A549 (cell line): ENCODE results near the gene EFEMP2. TPM values are rescaled to one million over a fixed set of nuclear protein-coding genes. Genes with fewer than 3 reads are reported as not detected.

Source experiments
- ATAC-seq, 2 experiments: fragments of 200-7000 bp in 1 of 2; fragments of >200 bp in 1 of 2; cut with Nextera tagmentation in 1 of 2; cut with Tn5 transposase in 1 of 2; 3 replicates each; pipeline versions ENCODE4 v1.8.0 to v1.9.1; 2018 to 2020; ENCODE audit warnings: mild to moderate bottlenecking in 1 of 2, moderate library complexity in 1 of 2
- CTCF ChIA-PET: fragments of 300-600 bp; sonication (Branson Sonifier 250); formaldehyde crosslinking; extraction: SDS; loops from one replicate; lab custom pipeline; 2021; ENCODE audit warnings: antibody characterized with exemption, inconsistent platforms; lab: Yijun Ruan, JAX
- POLR2A ChIA-PET: fragments of 350-600 bp; formaldehyde crosslinking; extraction: SDS; loops from one replicate; lab custom pipeline; 2021; ENCODE audit warnings: antibody characterized with exemption, inconsistent platforms; lab: Yijun Ruan, JAX
- DNase-seq, 2 experiments: peaks; one replicate each; pipeline versions ENCODE4 v3.0.0 to v3.0.0-alpha.2; 2011 to 2016; ENCODE audit warnings: low read depth in 1 of 2, low spot score in 1 of 2
- FAIRE-seq: peaks from 2 replicates; lab custom pipeline; 2011; peaks lifted over from hg19 to GRCh38; lab: Jason Lieb, UNC
- H3K27ac ChIP-seq, 2 experiments: fragments of >200 bp; sonication (Bioruptor Twin); formaldehyde crosslinking; 3 replicates each; pipeline ENCODE4 v1.5.1; 2016 to 2017
- H3K4me1 ChIP-seq: fragments of >200 bp; sonication (Bioruptor Twin); formaldehyde crosslinking; 3 replicates; pipeline ENCODE4 v1.6.1; 2016
- H3K4me2 ChIP-seq: fragments of >200 bp; sonication (Bioruptor Twin); formaldehyde crosslinking; 3 replicates; pipeline ENCODE4 v1.6.1; 2016
- H3K4me3 ChIP-seq: fragments of >200 bp; sonication (Bioruptor Twin); formaldehyde crosslinking; 3 replicates; pipeline ENCODE4 v1.5.1; 2016
- H3K9me3 ChIP-seq: fragments of >200 bp; sonication (Bioruptor Twin); formaldehyde crosslinking; 3 replicates; pipeline ENCODE4 v1.6.1; 2016
- ATOH8 ChIP-seq: fragments of 250-450 bp; sonication (Bioruptor Pico); IDR thresholded peaks from 2 replicates; pipeline ENCODE4 v1.5.0; 2020; ENCODE audit warnings: low read depth, mild to moderate bottlenecking, moderate library complexity
- BCL3 ChIP-seq: fragments of >200 bp; sonication (Bioruptor Twin); formaldehyde crosslinking; IDR thresholded peaks from 3 replicates; pipeline ENCODE4 v1.6.1; 2016
- ESRRA ChIP-seq: fragments of 150-350 bp; IDR thresholded peaks from 2 replicates; pipeline ENCODE4 v1.6.1; 2014; ENCODE audit warnings: mild to moderate bottlenecking, low read length, borderline replicate concordance
- FOSB ChIP-seq: fragments of 250-450 bp; sonication (Bioruptor Pico); IDR thresholded peaks from 2 replicates; pipeline ENCODE4 v1.5.0; 2020; ENCODE audit warnings: mild to moderate bottlenecking, moderate library complexity
- GATA3 ChIP-seq: IDR thresholded peaks from 2 replicates; pipeline ENCODE4 v1.6.1; 2012; ENCODE audit warnings: borderline replicate concordance
- HMGXB4 ChIP-seq: fragments of 250-450 bp; sonication (Bioruptor Pico); IDR thresholded peaks from 2 replicates; pipeline ENCODE4 v1.5.0; 2021; ENCODE audit warnings: mild to moderate bottlenecking, moderate library complexity, borderline replicate concordance
- HOXA7 ChIP-seq: fragments of 250-450 bp; sonication (Bioruptor Pico); IDR thresholded peaks from 2 replicates; pipeline ENCODE4 v1.5.0; 2020; ENCODE audit warnings: mild to moderate bottlenecking, moderate library complexity
- HOXB5 ChIP-seq: fragments of 250-450 bp; sonication (Bioruptor Pico); IDR thresholded peaks from 2 replicates; pipeline ENCODE4 v1.5.0; 2020; ENCODE audit warnings: mild to moderate bottlenecking, moderate library complexity
- KDM1A ChIP-seq: fragments of 200-600 bp; sonication (generic); IDR thresholded peaks from 2 replicates; pipeline ENCODE4 v1.6.1; 2016; ENCODE audit warnings: low read depth, mild to moderate bottlenecking
- MYC ChIP-seq: IDR thresholded peaks from 2 replicates; pipeline ENCODE4 v1.6.1; 2012; ENCODE audit warnings: mild to moderate bottlenecking, inconsistent platforms, low read length, improper control_type of control experiment, borderline replicate concordance
- POLR2AphosphoS2 ChIP-seq: conservative IDR thresholded peaks from 2 replicates; pipeline ENCODE4 v1.6.1; 2012; ENCODE audit warnings: low read length, improper control_type of control experiment, inconsistent platforms
- RARB ChIP-seq: fragments of 250-450 bp; sonication (Bioruptor Pico); IDR thresholded peaks from 2 replicates; pipeline ENCODE4 v1.8.0; 2021; ENCODE audit warnings: mild to moderate bottlenecking, moderate library complexity
- TFCP2L1 ChIP-seq: fragments of 250-450 bp; sonication (Bioruptor Pico); IDR thresholded peaks from 2 replicates; pipeline ENCODE4 v1.5.0; 2021; ENCODE audit warnings: mild to moderate bottlenecking
- TP53 ChIP-seq: fragments of 250-450 bp; sonication (Bioruptor Pico); IDR thresholded peaks from 2 replicates; pipeline ENCODE4 v1.5.0; 2021; ENCODE audit warnings: mild to moderate bottlenecking, moderate library complexity
- WGBS: methylation state at CpG from one replicate; pipeline ENCODE4 v1.1.6; 2017; ENCODE audit errors: missing lambda C conversion rate; 5-methylcytosine and 5-hydroxymethylcytosine counted together
- polyA plus RNA-seq, 4 experiments: library from polyadenylated mRNA; depleted of rRNA in 3 of 4; stranded (reverse); fragments of >200 nt; fragmentation: RNase III in 1 of 4; extraction: RNeasy Plus Mini Kit Qiagen cat#74134 plus additional on column Dnase treatment in 1 of 4; gene quantifications; 2 replicates in 3 of 4; 3 replicates in 1 of 4; pipeline ENCODE4 v1.2.3, GENCODE V29; 2011 to 2017

The EFEMP2 gene
- polyA plus RNA-seq, 2 of the 4 experiments (the other 2 are of a cell fraction), result 1.3 to 1.4 TPM

- 86% methylated on average over 14 of the region's 14 CpGs for WGBS
- peak overlapping the region in 1 of 2 experiments; percentile 97; a peak in 3 of 6 replicates for H3K27ac ChIP-seq
- peak overlapping the region; percentile 90; the same call in 1 of the 3 replicates for H3K4me2 ChIP-seq
- ChIA-PET CTCF (interaction anchor here (0.8 to 31.6 kb wide), 8 partner anchors 3 to 116 kb away, joined by 3 to 618 read pairs (median 5); partner anchors contain the start of genes C11orf68, CCDC85B, DRAP1 and FIBP), POLR2A (interaction anchor here (1.1 to 4.7 kb wide), 3 partner anchors 8 to 15 kb away, joined by 3 to 36 read pairs (median 3); partner anchors contain the start of gene FIBP)
- H3K4me1 ChIP-seq, result peaks cover 61% of the 10 kb centered on the region
- FAIRE-seq, result no peak
- no peak for DNase-seq
- ATAC-seq, result no peak
- TF ChIP-seq TP53 (CRISPR knock-in tag) (peak; percentile 74), FOSB (CRISPR knock-in tag) (peak; percentile 53), HOXB5 (CRISPR knock-in tag) (peak; percentile 38; the same call in 1 of the 2 replicates), ATOH8 (CRISPR knock-in tag) (peak; percentile 33; the same call in 1 of the 2 replicates), BCL3 (no peak), TFCP2L1 (CRISPR knock-in tag) (peak; percentile 20; the same call in 1 of the 2 replicates), ESRRA (no peak), POLR2AphosphoS2 (peak; percentile 99), RARB (CRISPR knock-in tag) (peak; percentile 71; the same call in 1 of the 2 replicates), HOXA7 (peak; percentile 70), HMGXB4 (CRISPR knock-in tag) (no peak)
- TF ChIP-seq, all 56 proteins: peak for 8
- no peak overlapping the region for H3K4me3 ChIP-seq
- H3K9me3 ChIP-seq, result no peaks in the 10 kb centered on the region
Observed at GRCh38 chr11:65896034-65896999, 23.7 kb upstream of the EFEMP2 start.

GRCh38 chr11:65895482-65895981, 22.9 kb upstream of the EFEMP2 start:
- 87% methylated on average over 5 of the region's 5 CpGs for WGBS
- no peak for ATAC-seq
- Histone ChIP-seq H3K4me2 (no peak overlapping the region), H3K9me3 (no peaks in the 10 kb centered on the region), H3K4me1 (peaks cover 54% of the 10 kb centered on the region), H3K4me3 (no peak overlapping the region), H3K27ac (peak overlapping the region in 1 of 2 experiments; percentile 10; a peak in 1 of 6 replicates)
- ChIA-PET POLR2A (interaction anchor here (1.1 kb wide), 1 partner anchor 16 kb away, joined by 3 read pairs; no protein-coding TSS in a partner anchor), CTCF (interaction anchor here (1.0 to 31.6 kb wide), 6 partner anchors 2 to 116 kb away, joined by 3 to 618 read pairs (median 7); partner anchors contain the start of genes C11orf68, CCDC85B, DRAP1 and FIBP)
- no peak for DNase-seq
- TF ChIP-seq FOSB (CRISPR knock-in tag), result peak; percentile 11
- TF ChIP-seq KDM1A, result no peak
- peak; percentile 74; the same call in 1 of the 2 replicates for TF ChIP-seq HOXA7
- TF ChIP-seq HMGXB4 (CRISPR knock-in tag), result 0 out of 2 replicates have a peak, but pooled peaks have one; percentile 11
- TF ChIP-seq TP53 (CRISPR knock-in tag), result 0 out of 2 replicates have a peak, but pooled peaks have one; percentile 81
- no peak for TF ChIP-seq GATA3
- TF ChIP-seq MYC, result no peak
- peak; percentile 92; the same call in 1 of the 2 replicates for TF ChIP-seq POLR2AphosphoS2
- no peak for FAIRE-seq
